Natural killer cell (primary cell): ENCODE results near the gene CTRB2. TPM values are rescaled to one million over a fixed set of nuclear protein-coding genes. Genes with fewer than 3 reads are reported as not detected.

Experiments used
- ATAC-seq, 3 donors: fragments of 150-1000 bp in 2 of 3; fragments of 200-7000 bp in 1 of 3; cut with Tn5 transposase; 1 replicate in 1 of 3; 2 replicates in 2 of 3; pipeline ENCODE4 v1.10.0; 2021; ENCODE audit warnings: mild to moderate bottlenecking in 2 of 3, moderate library complexity in 2 of 3
- DNase-seq, 2 donors: peaks; one replicate each; pipeline versions ENCODE4 v3.0.0 to v3.0.0-alpha.2; 2013 to 2021; ENCODE audit warnings: mixed read lengths in 1 of 2
- H3K27ac ChIP-seq: one replicate; pipeline ENCODE4 v1.5.1; 2013; ENCODE audit warnings: mild to moderate bottlenecking, low read length
- H3K27me3 ChIP-seq: one replicate; pipeline ENCODE4 v1.6.1; 2013; ENCODE audit warnings: low read length; ENCODE audit not compliant: control insufficient read depth, insufficient read depth
- H3K36me3 ChIP-seq: one replicate; pipeline ENCODE4 v1.6.1; 2013; ENCODE audit warnings: low read length; ENCODE audit not compliant: control insufficient read depth, insufficient read depth
- H3K4me1 ChIP-seq: one replicate; pipeline ENCODE4 v1.6.1; 2013; ENCODE audit warnings: low read length; ENCODE audit not compliant: control insufficient read depth, insufficient read depth
- H3K4me3 ChIP-seq: one replicate; pipeline ENCODE4 v1.5.1; 2013; ENCODE audit warnings: low read length
- H3K9me3 ChIP-seq: one replicate; pipeline ENCODE4 v1.6.1; 2013; ENCODE audit warnings: low read length; ENCODE audit not compliant: control insufficient read depth, insufficient read depth
- H3K27ac Mint-ChIP-seq, 2 donors: one replicate each; pipeline ENCODE4 v1.8.0; 2022; ENCODE audit warnings: mild to moderate bottlenecking in 2 of 2, mixed read lengths in 2 of 2, moderate library complexity in 1 of 2
- H3K27me3 Mint-ChIP-seq, 2 donors: one replicate each; pipeline ENCODE4 v1.8.0; 2022; ENCODE audit warnings: low read depth in 2 of 2, mixed read lengths in 2 of 2
- H3K36me3 Mint-ChIP-seq: one replicate; pipeline ENCODE4 v1.8.0; 2022; ENCODE audit warnings: mixed read lengths
- H3K4me1 Mint-ChIP-seq, 2 donors: one replicate each; pipeline ENCODE4 v1.8.0; 2022; ENCODE audit warnings: mixed read lengths in 2 of 2
- H3K4me3 Mint-ChIP-seq: one replicate; pipeline ENCODE4 v1.8.0; 2022; ENCODE audit warnings: mild to moderate bottlenecking, moderate library complexity, mixed read lengths
- H3K9me3 Mint-ChIP-seq, 2 donors: one replicate each; pipeline ENCODE4 v1.8.0; 2022; ENCODE audit warnings: mixed read lengths in 2 of 2
- WGBS: methylation state at CpG from one replicate; pipeline ENCODE4 v1.1.7; 2013; ENCODE audit warnings: missing lambda C conversion rate; ENCODE audit not compliant: insufficient coverage; 5-methylcytosine and 5-hydroxymethylcytosine counted together
- intact Hi-C: fragments of 100-400 bp; cut with micrococcal nuclease; formaldehyde crosslinking; loops from one replicate; pipeline ENCODE4 v1.14.2; 2022
- total RNA-seq, 4 donors: library from RNA; stranded (reverse); fragments of 120-200 nt in 1 of 4; gene quantifications; one replicate each; pipeline versions ENCODE4 v1.2.3 to v1.2.4, GENCODE V29; 2013 to 2022
- TF ChIP-seq, protein P1 (sequence below): fragments of 200-600 bp; IDR thresholded peaks from one replicate; pipeline ENCODE4 v1.8.0; 2022; ENCODE audit warnings: antibody characterized with exemption

The CTRB2 gene
- total RNA-seq, 3 donors from 2014 or later (not counting 1 experiment from before 2014, with no cell fraction given): not detected

GRCh38 chr16:75235721-75236193 is 28.8 kb upstream of the CTRB2 start:
- no peaks in the 10 kb centered on the region for H3K36me3 ChIP-seq
- no peak overlapping the region for H3K4me3 Mint-ChIP-seq
- H3K9me3 Mint-ChIP-seq: no peaks in the 10 kb centered on the region
- H3K4me1 ChIP-seq: peaks cover 15% of the 10 kb centered on the region
- ATAC-seq: no peak
- WGBS: 95% methylated on average over 34 of the region's 34 CpGs
- intact Hi-C loops: no loop called here
- H3K36me3 Mint-ChIP-seq: no peaks in the 10 kb centered on the region
- no peak overlapping the region for H3K27ac ChIP-seq
- H3K27me3 Mint-ChIP-seq: peaks cover 9 to 13% of the 10 kb centered on the region in 2 donors
- no peak for DNase-seq
- H3K9me3 ChIP-seq: no peaks in the 10 kb centered on the region
- TF ChIP-seq, protein P1, sequence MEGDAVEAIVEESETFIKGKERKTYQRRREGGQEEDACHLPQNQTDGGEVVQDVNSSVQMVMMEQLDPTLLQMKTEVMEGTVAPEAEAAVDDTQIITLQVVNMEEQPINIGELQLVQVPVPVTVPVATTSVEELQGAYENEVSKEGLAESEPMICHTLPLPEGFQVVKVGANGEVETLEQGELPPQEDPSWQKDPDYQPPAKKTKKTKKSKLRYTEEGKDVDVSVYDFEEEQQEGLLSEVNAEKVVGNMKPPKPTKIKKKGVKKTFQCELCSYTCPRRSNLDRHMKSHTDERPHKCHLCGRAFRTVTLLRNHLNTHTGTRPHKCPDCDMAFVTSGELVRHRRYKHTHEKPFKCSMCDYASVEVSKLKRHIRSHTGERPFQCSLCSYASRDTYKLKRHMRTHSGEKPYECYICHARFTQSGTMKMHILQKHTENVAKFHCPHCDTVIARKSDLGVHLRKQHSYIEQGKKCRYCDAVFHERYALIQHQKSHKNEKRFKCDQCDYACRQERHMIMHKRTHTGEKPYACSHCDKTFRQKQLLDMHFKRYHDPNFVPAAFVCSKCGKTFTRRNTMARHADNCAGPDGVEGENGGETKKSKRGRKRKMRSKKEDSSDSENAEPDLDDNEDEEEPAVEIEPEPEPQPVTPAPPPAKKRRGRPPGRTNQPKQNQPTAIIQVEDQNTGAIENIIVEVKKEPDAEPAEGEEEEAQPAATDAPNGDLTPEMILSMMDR: no peak
- no peak overlapping the region for H3K4me3 ChIP-seq
- peaks cover 0 to 18% of the 10 kb centered on the region in 2 donors for H3K4me1 Mint-ChIP-seq
- no peak overlapping the region for H3K27ac Mint-ChIP-seq
- H3K27me3 ChIP-seq: peaks cover 8% of the 10 kb centered on the region

DNA sequence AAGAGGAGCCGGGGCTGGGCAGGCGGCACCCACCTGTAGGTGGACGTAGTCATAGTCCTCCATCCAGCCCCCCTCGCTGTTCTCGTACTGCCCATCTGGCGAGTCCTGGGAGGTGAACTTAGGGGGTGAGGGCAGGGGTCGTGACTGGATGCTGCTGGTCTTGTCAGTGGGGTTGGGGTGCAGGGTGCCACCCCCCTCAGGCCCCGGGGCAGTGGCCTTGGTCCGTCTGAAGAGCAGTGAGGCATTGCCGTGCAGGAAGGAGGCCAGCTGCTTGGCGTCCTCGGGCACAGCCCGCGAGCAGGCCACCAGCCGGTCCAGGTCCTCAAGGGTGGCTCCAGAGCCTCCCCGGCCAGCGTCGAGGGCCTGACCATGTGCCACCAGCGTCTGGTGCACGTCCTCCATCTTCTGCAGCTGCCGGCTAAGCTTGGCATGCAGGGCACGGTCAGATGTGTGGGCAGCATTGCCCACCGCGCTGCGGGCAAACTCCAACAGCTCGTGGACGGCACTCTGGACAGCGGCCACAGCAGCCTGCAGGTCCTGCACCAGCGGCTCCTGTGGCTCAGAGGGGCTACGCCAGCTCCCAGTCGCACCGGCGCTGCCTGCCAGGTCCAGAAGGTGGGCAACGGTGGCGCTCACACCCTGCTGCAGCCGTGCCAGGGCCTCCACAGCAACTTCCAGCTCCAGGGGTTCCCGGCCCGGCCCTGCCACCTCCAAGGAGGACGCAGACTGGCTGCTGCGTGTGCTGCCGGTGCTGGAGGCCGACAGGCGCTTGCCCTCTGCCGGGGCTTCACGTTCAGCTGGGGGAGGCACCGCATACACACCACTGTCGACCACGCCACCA is 28.1 kb upstream of the CTRB2 start:
- H3K27ac ChIP-seq: no peak overlapping the region
- no peak overlapping the region for H3K27ac Mint-ChIP-seq

DNA sequence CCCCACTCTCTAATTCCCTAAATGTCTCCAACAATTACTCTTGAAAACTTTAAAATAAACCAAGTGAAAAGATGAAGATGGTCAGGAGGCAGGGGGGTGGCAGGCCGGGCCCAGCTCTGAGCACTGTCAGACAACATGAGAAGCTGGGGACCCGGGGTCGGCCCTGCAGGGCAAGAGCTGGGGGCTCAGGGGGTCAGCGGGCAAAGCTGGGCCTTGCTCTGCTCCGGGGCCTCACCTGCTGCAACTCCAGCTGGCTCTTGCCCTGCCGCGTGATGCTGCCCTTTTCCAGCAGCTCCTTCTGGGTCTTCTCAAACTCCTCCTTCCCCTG is 26.6 kb upstream of the CTRB2 start:
- no peak for DNase-seq

More for the DNA sequence above, 28.1 kb upstream of the CTRB2 start:
- Histone ChIP-seq H3K27me3 (peaks cover 8% of the 10 kb centered on the region), H3K4me1 (peaks cover 15% of the 10 kb centered on the region), H3K9me3 (no peaks in the 10 kb centered on the region), H3K4me3 (no peak overlapping the region), H3K36me3 (no peaks in the 10 kb centered on the region)
- 92% methylated on average over 48 of the region's 48 CpGs for WGBS
- Mint-ChIP-seq H3K27me3 (peaks cover 3 to 16% of the 10 kb centered on the region in 2 donors), H3K9me3 (no peaks in the 10 kb centered on the region), H3K4me1 (peaks cover 0 to 18% of the 10 kb centered on the region in 2 donors), H3K4me3 (no peak overlapping the region), H3K36me3 (no peaks in the 10 kb centered on the region)
- intact Hi-C loops: loop anchor here (1.0 to 5.0 kb wide), 3 partner anchors 38 to 167 kb away; no protein-coding TSS in a partner anchor
- TF ChIP-seq, protein P1: no peak
- no peak for ATAC-seq
- no peak for DNase-seq

More for the DNA sequence above, 26.6 kb upstream of the CTRB2 start:
- Mint-ChIP-seq H3K27me3 (peaks cover 0 to 14% of the 10 kb centered on the region in 2 donors), H3K4me1 (peaks cover 0 to 18% of the 10 kb centered on the region in 2 donors), H3K9me3 (no peaks in the 10 kb centered on the region), H3K4me3 (no peak overlapping the region), H3K36me3 (no peaks in the 10 kb centered on the region), H3K27ac (no peak overlapping the region)
- Histone ChIP-seq H3K36me3 (no peaks in the 10 kb centered on the region), H3K4me3 (no peak overlapping the region), H3K27me3 (peaks cover 8% of the 10 kb centered on the region), H3K4me1 (peaks cover 15% of the 10 kb centered on the region), H3K27ac (no peak overlapping the region), H3K9me3 (no peaks in the 10 kb centered on the region)
- intact Hi-C loops: loop anchor here (5.0 kb wide), 2 partner anchors 36 to 169 kb away; no protein-coding TSS in a partner anchor
- TF ChIP-seq, protein P1: no peak
- 73% methylated on average over 7 of the region's 7 CpGs for WGBS
- no peak for ATAC-seq
